Mesenteric fat pad (tissue), 1 donor: ENCODE measurements around the gene CHST12. TPM values are rescaled to one million over a fixed set of nuclear protein-coding genes. Genes with fewer than 3 reads are reported as not detected.
"Not testable (repeated sequence)": the region's sequence is repeated elsewhere in the genome, so short reads cannot be mapped to it uniquely, and the experiment has no call there.

Experiments used
- DNase-seq: peaks from one replicate; pipeline ENCODE4 v3.0.0-alpha.2; 2020; ENCODE audit warnings: low spot score
- total RNA-seq: library from RNA; stranded (reverse); fragmentation: NEBNext Ultra II Directional; extraction: Animal tissue kit (Norgen Biotek cat#: 25700); gene quantifications from one replicate; pipeline ENCODE4 v1.2.1, GENCODE V29; 2021
- donor health status: DM: yes; HTN: yes; CAD: no.

CHST12 gene
- total RNA-seq, 1 donor from 2014 or later: 19.2 TPM

GRCh38 chr7:2377492-2377891, 25.9 kb upstream of the CHST12 start:
- not testable (repeated sequence) for DNase-seq

- DNase-seq: not testable (repeated sequence)
These were observed 25.3 kb upstream of the CHST12 start for GRCh38 chr7:2378125-2378524.

- no peak for DNase-seq
These were observed 24.2 kb upstream of the CHST12 start for GRCh38 chr7:2379161-2379560.

GRCh38 chr7:2379821-2380450, 23.5 kb upstream of the CHST12 start:
- DNase-seq: no peak

GRCh38 chr7:2380461-2380860, 22.9 kb upstream of the CHST12 start:
- DNase-seq: no peak

GRCh38 chr7:2381227-2381626, 22.2 kb upstream of the CHST12 start:
- no peak for DNase-seq

- DNase-seq: no peak
These were observed 21.4 kb upstream of the CHST12 start for GRCh38 chr7:2381881-2382509.

GRCh38 chr7:2383543-2384274, 19.7 kb upstream of the CHST12 start:
- no peak for DNase-seq

- DNase-seq: no peak
These were observed 18.8 kb upstream of the CHST12 start for GRCh38 chr7:2384354-2385243.

- DNase-seq: not testable (repeated sequence)
These were observed 17.3 kb upstream of the CHST12 start for GRCh38 chr7:2386122-2386521.

GRCh38 chr7:2386964-2387669, 16.3 kb upstream of the CHST12 start:
- no peak for DNase-seq

- DNase-seq: no peak
These were observed 15.3 kb upstream of the CHST12 start for GRCh38 chr7:2387897-2388636.

GRCh38 chr7:2388637-2388954, 14.8 kb upstream of the CHST12 start:
- no peak for DNase-seq

- DNase-seq: not testable (repeated sequence)
These were observed 13.2 kb upstream of the CHST12 start for GRCh38 chr7:2390020-2390816.

- DNase-seq: no peak
These were observed 9.7 kb upstream of the CHST12 start for GRCh38 chr7:2393706-2394105.

GRCh38 chr7:2394566-2395082, 8.8 kb upstream of the CHST12 start:
- no peak for DNase-seq

GRCh38 chr7:2398506-2398905, 4.9 kb upstream of the CHST12 start:
- no peak for DNase-seq

- DNase-seq: no peak
These were observed 3.4 kb upstream of the CHST12 start for GRCh38 chr7:2399848-2400587.

GRCh38 chr7:2402687-2403013, 761 bp upstream of the CHST12 start:
- DNase-seq: no peak
